Non-pigmented ciliary epithelial cell (primary cell): Measurements from ENCODE around the gene ABLIM1.

Source experiments
- DNase-seq: peaks from one replicate; pipeline ENCODE4 v3.0.0-alpha.2; 2010; ENCODE audit warnings: low read depth

Gene ABLIM1

GRCh38 chr10:114406455-114406854 lies 251.6 kb downstream of the ABLIM1 start:
- DNase-seq: no peak

- DNase-seq: no peak
Observed at GRCh38 chr10:114405011-114405350, 253.1 kb downstream of the ABLIM1 start.

- DNase-seq: no peak
Observed at GRCh38 chr10:114404171-114405010, 253.7 kb downstream of the ABLIM1 start, which contains the start of gene AFAP1L2. Gene AFAP1L2 (minus strand): TSS chr10:114404502. CDS start chr10:114404455, 47 bp downstream.

GRCh38 chr10:114403541-114404161 lies 254.4 kb downstream of the ABLIM1 start:
- DNase-seq: no peak

GRCh38 chr10:114402871-114403540 lies 255.1 kb downstream of the ABLIM1 start:
- DNase-seq: no peak

DNA sequence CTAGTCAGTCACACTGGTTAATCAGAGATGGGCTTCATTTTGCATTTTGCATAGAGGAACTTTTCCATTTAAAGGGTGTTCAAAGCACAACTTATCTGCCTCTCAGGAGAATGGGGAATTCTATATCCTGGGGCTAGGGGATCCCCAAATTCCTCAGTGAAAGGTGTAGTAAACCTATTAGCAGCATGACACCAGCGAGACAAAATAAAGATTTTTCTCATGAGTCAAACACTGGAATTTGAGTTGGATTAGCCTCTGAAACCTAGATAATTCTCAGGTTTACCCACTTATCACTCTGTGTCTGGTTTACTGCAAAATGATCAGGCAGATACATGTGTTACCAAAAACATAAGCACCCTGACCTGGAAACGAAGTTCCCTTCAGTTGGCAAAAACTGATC lies 255.8 kb downstream of the ABLIM1 start:
- no peak for DNase-seq

GRCh38 chr10:114401195-114401791 lies 256.8 kb downstream of the ABLIM1 start:
- no peak for DNase-seq

- DNase-seq: no peak
Observed at GRCh38 chr10:114400091-114400490, 258.0 kb downstream of the ABLIM1 start.

- DNase-seq: no peak
Observed at GRCh38 chr10:114399576-114399975, 258.5 kb downstream of the ABLIM1 start.

DNA sequence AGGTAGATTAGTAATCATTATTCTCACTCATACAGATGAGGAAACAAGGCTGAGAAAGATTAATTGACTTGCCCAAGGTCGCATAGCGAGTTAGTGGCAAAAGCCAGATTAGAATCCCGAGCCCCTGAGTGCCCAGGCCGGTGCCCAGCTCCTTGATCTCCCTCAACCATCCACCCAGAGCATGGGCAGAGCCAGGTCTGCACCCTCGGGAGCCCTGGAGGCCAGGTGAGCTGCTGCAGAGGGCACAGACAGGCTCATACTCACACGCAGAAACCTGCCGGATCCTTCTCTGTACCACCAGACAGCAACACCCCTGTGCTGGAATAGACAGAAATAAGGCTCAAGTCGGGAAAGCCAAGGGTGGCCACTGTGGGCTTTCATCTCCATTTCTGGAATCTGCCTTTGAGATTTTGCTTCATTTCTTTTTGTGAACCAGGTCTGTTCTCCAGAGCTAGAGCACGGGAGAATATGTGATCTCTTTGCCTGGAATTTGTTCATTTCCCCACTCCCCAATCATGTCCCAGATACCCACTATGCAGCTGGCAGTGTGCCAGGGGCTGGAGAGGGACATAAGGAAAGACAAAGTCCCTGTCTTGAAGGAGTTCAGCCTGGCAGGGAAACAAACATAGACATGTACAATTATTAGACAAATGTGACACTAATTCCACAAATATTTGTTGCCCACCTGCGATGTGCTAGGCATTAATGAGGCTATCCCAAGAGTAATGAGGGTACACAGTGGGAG lies 259.3 kb downstream of the ABLIM1 start:
- no peak for DNase-seq

DNA sequence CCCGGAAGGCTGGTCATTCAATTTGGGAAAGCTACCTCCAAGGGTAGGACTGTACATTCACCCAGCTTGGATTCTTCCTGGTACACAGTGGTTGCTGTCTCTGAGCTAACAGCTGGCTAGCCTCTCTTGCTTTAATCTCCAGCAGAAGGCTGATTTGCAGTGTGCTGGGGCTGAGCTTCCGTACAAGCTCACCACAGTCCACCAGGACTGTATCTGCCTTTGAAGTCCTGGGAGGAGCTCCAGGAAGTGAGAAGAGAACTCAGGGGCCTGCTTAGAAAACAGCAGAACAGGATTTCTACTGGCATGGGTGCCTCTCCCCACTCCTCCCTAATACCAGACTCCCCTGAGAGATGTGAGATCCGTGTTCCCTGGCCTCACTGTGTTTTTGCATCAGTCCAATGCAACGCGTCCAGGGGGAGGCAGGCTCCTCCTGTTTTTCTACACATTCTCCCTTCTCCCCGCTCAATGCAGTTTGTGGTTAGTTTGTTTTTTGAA lies 260.4 kb downstream of the ABLIM1 start:
- DNase-seq: no peak

- DNase-seq: no peak
Observed at GRCh38 chr10:114396464-114396863, 261.6 kb downstream of the ABLIM1 start.

DNA sequence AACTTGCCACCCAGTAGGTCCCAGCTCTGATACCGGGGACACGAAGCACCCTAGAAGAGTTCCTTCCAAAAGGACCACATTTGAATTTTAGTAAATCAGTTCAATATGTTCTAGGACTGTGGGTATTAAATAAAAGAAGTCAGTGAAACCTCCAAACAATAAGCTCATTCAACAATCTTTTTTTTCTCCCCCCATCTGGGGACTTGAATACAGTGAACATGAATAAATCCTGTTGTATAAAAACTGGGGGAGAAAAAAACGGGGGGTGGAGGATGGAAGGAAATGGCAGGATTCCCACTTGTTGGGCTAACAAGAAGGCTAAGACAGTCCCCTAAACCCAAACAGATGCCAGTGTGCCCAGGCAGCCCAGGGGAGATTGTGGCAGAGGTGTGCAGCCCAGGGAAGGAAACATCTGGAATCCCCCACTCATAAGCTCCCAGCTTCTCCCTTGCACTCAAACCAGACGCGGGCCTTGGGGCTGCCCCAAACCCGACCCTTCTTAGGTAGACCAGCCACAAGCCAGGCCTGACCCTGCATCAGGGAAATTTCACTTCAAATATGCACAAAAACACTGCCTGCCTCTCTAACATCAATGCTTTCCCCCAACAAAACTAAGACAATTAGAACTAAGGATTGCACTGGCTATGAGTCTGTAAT lies 262.6 kb downstream of the ABLIM1 start:
- no peak for DNase-seq

GRCh38 chr10:114394531-114394930 lies 263.5 kb downstream of the ABLIM1 start:
- DNase-seq: no peak

DNA sequence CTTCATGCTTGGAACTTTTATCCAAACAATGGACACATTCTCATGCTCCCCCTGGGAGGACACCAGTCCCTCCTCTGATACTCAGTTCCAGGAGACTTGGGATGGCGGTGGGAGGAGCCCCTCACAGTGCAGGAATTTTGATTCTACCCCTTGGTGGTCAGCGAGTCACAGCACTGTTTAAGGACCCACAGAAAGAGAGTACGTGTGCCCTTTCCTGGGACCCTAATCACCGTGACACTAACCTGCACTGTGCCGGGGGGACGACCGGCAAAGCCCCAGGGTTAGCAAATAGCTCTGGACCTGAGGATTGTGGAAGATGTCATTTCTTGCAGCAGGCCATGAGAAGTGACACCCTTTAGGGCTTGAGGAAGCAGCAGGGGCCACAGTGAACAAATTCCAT lies 264.2 kb downstream of the ABLIM1 start:
- DNase-seq: no peak

DNA sequence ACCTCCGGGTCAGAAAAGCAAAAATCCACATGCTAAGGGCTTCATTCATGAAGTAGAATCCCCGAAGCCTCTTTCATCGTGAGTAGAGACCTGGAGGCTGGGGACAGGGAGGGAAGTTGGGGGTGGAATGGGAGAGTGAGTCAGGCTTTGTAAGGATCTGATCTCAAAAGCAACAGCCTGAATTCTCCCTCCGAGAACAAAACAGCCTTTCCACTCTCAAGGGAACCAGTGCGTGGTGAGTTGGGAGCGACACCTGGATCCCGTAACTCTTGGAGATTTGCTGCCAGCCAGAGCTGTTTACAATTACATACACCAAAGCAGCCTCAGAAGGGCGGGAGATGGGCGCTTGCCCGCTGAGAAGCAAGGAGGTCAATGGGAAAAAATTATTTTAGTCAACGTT lies 264.6 kb downstream of the ABLIM1 start:
- no peak for DNase-seq

- DNase-seq: no peak
Observed at GRCh38 chr10:114392112-114392835, 265.8 kb downstream of the ABLIM1 start.

GRCh38 chr10:114391599-114391998 lies 266.5 kb downstream of the ABLIM1 start:
- DNase-seq: no peak

- no peak for DNase-seq
Observed at GRCh38 chr10:114389426-114389825, 268.6 kb downstream of the ABLIM1 start.

- DNase-seq: no peak
Observed at GRCh38 chr10:114388275-114388674, 269.8 kb downstream of the ABLIM1 start.

DNA sequence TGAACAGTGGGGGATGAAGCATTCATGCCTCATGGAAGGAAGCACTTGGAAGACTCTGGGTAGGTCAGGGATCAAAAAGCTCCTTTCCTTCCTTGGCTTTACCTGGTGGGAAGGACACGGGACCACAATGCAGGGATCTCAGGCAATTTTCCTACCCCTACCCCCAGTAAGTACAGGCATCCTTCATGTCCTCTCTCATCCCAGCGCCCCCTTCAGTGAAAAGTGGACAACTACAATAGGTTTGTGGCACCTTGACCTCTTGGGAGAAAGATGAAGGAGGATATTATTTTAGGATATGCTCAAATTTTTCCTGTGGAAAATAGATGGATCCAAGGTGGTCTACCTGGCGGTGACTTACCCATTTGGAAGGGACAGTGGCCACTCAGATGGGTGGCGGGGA lies 270.3 kb downstream of the ABLIM1 start:
- DNase-seq: no peak
